HG02588 (cell line): Measurements from ENCODE around the gene SYT1.

Source experiments
- ATAC-seq: cut with Tn5 transposase; IDR thresholded peaks from one replicate; pipeline ENCODE4 v1.9.1; 2021; ENCODE audit warnings: mild to moderate bottlenecking, moderate library complexity; ENCODE audit not compliant: unreplicated experiment

SYT1 gene

DNA sequence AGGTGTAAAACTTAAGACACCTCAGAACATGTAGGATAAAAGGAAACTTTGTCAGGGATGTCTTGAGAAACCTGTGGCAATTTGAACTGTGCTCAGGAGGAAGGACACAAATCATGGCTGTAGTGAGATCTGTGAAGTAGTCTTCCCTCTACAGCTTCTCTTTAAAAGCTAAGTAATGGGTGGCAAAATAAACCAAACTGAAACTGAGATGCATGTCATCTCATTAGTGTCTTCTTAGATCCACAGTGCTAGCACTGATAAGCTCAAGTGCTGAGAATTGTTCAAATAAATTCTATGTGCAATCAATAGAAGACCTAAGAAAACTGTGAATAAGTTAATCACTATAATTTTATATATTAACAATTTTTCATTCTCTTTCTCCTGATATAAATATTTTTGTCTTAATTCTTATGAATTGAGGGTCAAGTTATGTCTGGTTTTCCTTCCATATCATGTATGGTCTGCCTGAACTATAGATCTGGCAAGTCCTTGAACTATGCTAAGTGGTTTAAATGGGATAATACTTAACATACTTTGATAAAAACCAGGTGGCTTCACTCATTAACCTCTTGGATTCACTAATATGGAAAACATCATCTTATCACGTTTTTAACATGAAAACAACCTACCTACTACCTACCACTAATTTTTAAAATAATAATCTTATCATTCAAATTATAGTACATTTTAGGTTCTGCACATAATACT lies 27.2 kb downstream of the SYT1 start:
- no peak for ATAC-seq

- no peak for ATAC-seq
Measured at GRCh38 chr12:78898416-78898815, 33.8 kb downstream of the SYT1 start.

- ATAC-seq: no peak
Measured at GRCh38 chr12:78914859-78915331, 50.3 kb downstream of the SYT1 start.

DNA sequence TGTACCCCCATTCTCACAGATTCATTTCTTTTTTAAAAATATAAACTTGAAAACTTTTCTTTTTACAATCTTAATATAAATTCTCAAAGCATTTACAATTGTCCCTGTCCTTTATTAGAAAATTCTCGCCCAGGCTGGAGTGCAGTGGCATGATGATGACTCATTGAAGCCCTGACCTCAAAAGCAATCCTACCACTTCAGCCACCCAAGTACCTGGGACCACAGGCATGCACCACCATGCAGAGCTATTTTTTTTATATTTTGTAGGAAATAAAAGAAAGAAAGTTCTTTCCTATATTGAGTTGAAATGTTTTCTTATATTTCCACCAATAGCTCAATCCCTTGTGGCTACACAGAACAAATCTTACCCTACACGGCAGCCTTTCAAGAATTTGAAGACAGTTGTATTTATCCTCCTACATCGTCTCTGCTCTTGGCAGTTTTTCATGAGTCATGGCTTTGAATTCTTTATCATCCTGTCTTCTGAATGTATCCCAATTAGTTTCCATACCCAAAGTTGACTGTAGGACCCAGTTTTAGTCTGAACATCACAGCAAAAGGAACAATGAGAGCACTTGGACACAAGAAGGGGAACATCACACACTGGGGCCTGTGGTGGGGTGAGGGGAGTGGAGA lies 52.4 kb downstream of the SYT1 start:
- ATAC-seq: no peak

DNA sequence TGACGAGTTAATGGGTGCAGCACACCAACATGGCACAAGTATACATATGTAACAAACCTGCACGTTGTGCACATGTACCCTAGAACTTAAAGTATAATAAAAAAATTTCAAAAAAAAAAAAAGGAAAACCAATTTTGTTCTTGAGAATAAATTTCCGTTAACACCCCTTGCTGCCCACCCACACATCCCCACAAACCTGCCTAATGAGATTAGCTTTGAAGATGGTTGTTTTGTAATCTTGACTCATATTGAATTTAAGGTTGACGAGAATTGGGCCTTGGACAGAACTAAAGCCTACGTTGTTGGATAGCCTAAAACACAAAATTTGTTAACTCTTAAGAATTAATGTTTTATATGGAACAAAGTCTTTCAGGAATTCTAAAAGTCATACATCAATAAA lies 52.9 kb downstream of the SYT1 start:
- ATAC-seq: no peak

GRCh38 chr12:78918268-78918667 lies 53.7 kb downstream of the SYT1 start:
- no peak for ATAC-seq

GRCh38 chr12:78928200-78929074 lies 63.9 kb downstream of the SYT1 start:
- no peak for ATAC-seq

- ATAC-seq: no peak
Measured at GRCh38 chr12:78929075-78929418, 64.5 kb downstream of the SYT1 start.

GRCh38 chr12:78931466-78931990 lies 67.0 kb downstream of the SYT1 start:
- ATAC-seq: no peak

- no peak for ATAC-seq
Measured at GRCh38 chr12:78933014-78933413, 68.4 kb downstream of the SYT1 start.

GRCh38 chr12:78938341-78939084 lies 73.9 kb downstream of the SYT1 start:
- no peak for ATAC-seq

DNA sequence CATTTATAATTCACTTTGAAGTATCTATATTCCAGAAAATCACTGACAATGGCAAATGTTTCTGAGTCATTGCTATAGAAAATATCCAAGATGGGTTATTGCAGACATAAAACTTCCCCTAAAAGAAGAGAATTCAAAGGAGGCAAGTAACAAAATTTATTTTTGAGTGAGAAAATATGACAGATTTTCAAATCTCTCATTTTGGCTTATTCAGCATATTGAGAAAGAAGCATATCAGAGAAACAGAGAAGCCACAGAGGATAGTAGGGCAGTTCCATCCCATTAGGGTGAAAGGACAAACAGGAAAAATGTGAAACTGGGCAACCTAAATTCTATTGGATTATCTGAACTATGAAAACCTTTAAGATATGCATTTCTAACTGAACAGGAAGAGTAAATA lies 85.0 kb downstream of the SYT1 start:
- ATAC-seq: no peak

DNA sequence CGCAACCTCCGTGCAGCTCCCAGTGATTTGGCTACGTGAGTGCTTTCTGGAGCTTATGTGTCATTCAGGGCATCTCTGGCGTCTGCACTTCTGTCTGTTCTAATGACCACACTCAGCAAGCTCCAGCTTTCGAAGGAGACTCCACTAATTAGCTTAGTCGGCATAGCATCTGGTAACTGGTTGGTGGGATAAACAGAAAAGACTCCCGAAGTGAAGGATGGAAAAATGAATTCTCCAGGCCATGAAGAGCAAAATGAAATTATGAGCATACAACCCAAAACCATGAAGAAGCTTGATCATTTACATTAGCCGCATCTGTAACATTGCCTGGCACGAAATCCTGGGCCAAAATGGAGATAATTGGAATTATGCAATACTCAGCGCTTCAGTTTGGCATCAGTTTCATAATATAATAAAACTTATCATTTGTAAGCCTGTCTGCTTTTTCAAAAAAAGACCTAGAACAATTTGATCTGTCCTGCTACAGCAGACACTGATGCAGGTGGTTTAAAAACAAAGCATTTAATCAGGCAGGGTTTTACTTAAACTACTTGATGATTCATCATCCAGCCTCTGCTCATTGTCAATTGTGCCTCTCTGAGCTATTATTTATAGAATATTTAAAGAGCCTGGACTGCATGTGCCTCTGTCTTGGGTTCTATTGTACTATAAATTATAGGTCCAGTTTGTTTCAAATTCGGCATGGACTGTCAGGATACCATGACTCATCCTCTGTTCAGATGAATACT lies 87.4 kb downstream of the SYT1 start:
- ATAC-seq: no peak

DNA sequence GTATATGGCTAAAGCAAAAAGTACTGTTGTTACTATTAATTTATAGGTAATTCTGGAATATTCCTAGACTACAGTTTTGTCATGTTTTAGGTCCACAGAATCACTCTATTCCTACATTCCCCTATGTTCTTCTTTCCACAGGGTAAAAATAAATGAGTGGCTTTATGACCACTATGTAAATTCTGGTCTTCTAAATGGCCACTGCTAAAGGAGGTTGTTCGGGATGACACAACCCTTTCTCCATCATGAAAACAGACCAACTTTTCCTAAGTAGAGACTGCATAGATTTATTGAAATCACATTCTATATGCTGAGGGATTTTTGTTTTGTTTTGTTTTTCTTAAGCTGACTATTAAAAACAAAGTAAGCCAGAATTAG lies 88.0 kb downstream of the SYT1 start:
- no peak for ATAC-seq

DNA sequence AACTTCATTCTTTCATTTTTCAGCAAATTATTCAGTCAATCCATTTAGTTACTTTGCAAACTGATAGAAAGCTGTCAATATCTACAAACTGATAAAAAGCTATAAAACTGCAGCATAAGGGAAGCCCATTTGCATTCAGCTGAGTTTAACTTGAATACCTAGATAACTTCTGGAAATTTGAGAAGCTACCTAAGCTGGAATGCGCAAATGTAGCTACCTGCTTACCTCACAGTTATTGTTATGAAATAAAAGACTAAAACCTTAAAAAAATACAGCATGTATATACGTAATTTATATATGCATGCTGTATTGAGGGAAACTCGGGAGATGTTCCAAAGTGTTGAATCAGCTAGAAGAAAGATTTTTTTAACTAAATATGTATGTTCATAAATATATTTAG lies 94.4 kb downstream of the SYT1 start:
- ATAC-seq: no peak

GRCh38 chr12:78959556-78959955 lies 95.0 kb downstream of the SYT1 start:
- ATAC-seq: no peak

DNA sequence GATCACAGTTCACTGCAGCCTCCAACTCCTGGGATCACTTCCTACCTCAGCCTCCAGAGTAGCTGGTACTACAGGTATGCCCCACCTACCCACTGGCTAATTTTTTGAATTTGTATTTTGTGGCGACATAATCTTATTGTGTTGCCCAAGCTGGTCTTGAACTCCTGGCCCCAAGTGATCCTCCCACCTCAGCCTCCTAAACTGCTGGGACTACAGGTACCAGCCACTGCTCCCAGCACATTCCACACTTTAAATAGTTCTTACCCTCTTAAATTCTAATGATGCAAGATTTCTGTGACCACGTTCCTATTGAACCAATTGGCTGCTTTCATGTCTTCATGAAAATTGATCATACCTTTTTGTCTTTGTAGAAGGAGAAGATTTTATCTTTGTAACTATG lies 96.6 kb downstream of the SYT1 start:
- no peak for ATAC-seq

GRCh38 chr12:78963439-78964227 lies 99.1 kb downstream of the SYT1 start:
- ATAC-seq: no peak

DNA sequence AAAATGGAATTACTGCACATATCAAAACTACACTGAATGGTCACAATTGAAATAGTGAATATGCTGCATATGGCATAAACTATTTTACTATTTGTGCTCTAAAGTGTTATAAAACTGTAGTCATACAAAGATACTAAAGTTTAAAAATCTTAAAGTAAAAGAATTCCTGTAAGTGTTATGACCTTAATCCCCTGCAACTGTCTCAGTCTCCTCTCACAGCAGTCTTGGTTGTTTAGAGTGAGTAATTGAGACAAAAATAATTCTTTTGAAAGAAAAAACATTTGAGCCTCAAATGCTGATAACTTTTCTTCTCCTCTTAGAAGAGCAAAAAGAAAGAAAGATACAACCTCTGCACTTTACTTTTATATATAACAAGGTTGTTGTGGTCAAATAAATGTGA lies 99.9 kb downstream of the SYT1 start:
- no peak for ATAC-seq
